ENCODE data around the gene NRCAM. TPM values are rescaled to one million over a fixed set of nuclear protein-coding genes. Genes with fewer than 3 reads are reported as not detected.

The NRCAM gene
- total and polyA plus RNA-seq, 2 of the 13 experiments (the other 11 are each of a cell fraction or from before 2014, with no cell fraction given), result 0.31 to 0.33 TPM

- ChIA-PET POLR2A (no interaction called here), CTCF (ENCODE audit: low intra/inter-chr PET ratio, low total read pairs) (no interaction called here)
- Histone ChIP-seq H3K36me3 (replicated peaks in 1 of 2; ENCODE audit: control insufficient read depth in 1 of 2, insufficient read depth in 2 of 2, low read length in 2 of 2) (no peaks in the 10 kb centered on the region), H3K4me1 (ENCODE audit: insufficient read depth, low read length) (no peaks in the 10 kb centered on the region), H4K20me1 (ENCODE audit: insufficient read depth, low read length) (no peaks in the 10 kb centered on the region), H3K9me3 (ENCODE audit: low read length) (no peaks in the 10 kb centered on the region), H2AFZ (ENCODE audit: low read length) (no peak overlapping the region), H3K27ac (ENCODE audit: extremely low read length, insufficient read depth, low read length) (no peak overlapping the region), H3K79me2 (ENCODE audit: insufficient read depth, low read length) (no peaks in the 10 kb centered on the region), H3K4me3 (replicated peaks in 1 of 3; ENCODE audit: insufficient read depth in 1 of 3, low read depth in 2 of 3, low read length in 3 of 3) (no peak overlapping the region), H3K4me2 (ENCODE audit: low read depth, low read length) (no peak overlapping the region), H3K9ac (ENCODE audit: insufficient read depth, low read depth, low read length) (no peak overlapping the region), H3K27me3 (ENCODE audit: control insufficient read depth in 1 of 2, insufficient read depth in 2 of 2, low read length in 2 of 2) (no peaks in the 10 kb centered on the region)
- FAIRE-seq (no peak), ATAC-seq (no peak), DNase-seq (ENCODE audit: low spot score) (no peak)
- intact Hi-C loops (cut with micrococcal nuclease; ENCODE audit: unreplicated experiment) (no loop called here), in situ Hi-C loops (cut with HindIII; ENCODE audit: extremely low pct_ligation_motif_present, low pct_unique_long_range_greater_than_20kb) (no loop called here)
- no TSS peak for BruUV-seq (replicated peaks)
- 84% methylated on average over 3 of the region's 3 CpGs for WGBS (ENCODE audit: low lambda C conversion rate)
- TF ChIP-seq CSRNP2 (CRISPR knock-in tag; conservative IDR thresholded peaks at IDR 0.05; ENCODE audit: low read depth) (no peak), ZNF879 (CRISPR knock-in tag; IDR thresholded peaks at IDR 0.05) (no peak), HIC2 (CRISPR knock-in tag; IDR thresholded peaks at IDR 0.05; ENCODE audit: low read depth) (no peak), SMYD3 (CRISPR knock-in tag; IDR thresholded peaks at IDR 0.05) (no peak), ATF7 (IDR thresholded peaks at IDR 0.05) (no peak), ATF7 (CRISPR knock-in tag; IDR thresholded peaks at IDR 0.05) (no peak), GPN1 (CRISPR knock-in tag; IDR thresholded peaks at IDR 0.05; ENCODE audit: borderline replicate concordance) (no peak), ZBTB43 (CRISPR knock-in tag; conservative IDR thresholded peaks at IDR 0.05) (no peak), ZNF609 (CRISPR knock-in tag; IDR thresholded peaks at IDR 0.05; ENCODE audit: borderline replicate concordance) (no peak), MLXIP (CRISPR knock-in tag; IDR thresholded peaks at IDR 0.05; ENCODE audit: borderline replicate concordance) (no peak), FOXM1 (CRISPR knock-in tag; IDR thresholded peaks at IDR 0.05) (no peak)
These were observed 168.4 kb downstream of the NRCAM start for GRCh38 chr7:108287857-108288256.

Data from HepG2 (cell line).